MM.1S (cell line): ENCODE measurements around the gene OR2A25.

Experiments used
- CTCF ChIP-seq: fragments of 300-600 bp; sonication (generic); IDR thresholded peaks from 2 replicates; pipeline ENCODE4 v1.5.1; 2016; ENCODE audit warnings: antibody characterized with exemption, low read length, mixed read lengths
- EZH2 ChIP-seq: fragments of 300-600 bp; sonication (generic); optimal IDR thresholded peaks from 2 replicates; pipeline ENCODE3; 2017; ENCODE audit warnings: low read depth, mild to moderate bottlenecking, antibody characterized with exemption, low read length, mixed read lengths

GRCh38 chr7:144090667-144091066 lies 21.1 kb downstream of the OR2A25 start:
- TF ChIP-seq CTCF (no peak), EZH2 (no peak)
